GM12878 (cell line): ENCODE results near the gene REG1A. TPM values are rescaled to one million over a fixed set of nuclear protein-coding genes. Genes with fewer than 3 reads are reported as not detected.

Experiments
- ATAC-seq: fragments of 200-7000 bp; cut with Tn5 transposase; 3 replicates; pipeline ENCODE4 v1.9.1; 2020; ENCODE audit warnings: mild to moderate bottlenecking, moderate library complexity
- BruUV-seq: library from RNA; stranded (reverse); fragments of 400-500 nt; replicated peaks from 2 replicates; lab custom pipeline; 2021; lab: Mats Ljungman, UMichigan
- CTCF ChIA-PET: fragments of 300-600 bp; sonication (Branson Sonifier 250); formaldehyde crosslinking; extraction: SDS; loops from one replicate; lab custom pipeline; 2021; ENCODE audit warnings: inconsistent platforms; lab: Yijun Ruan, JAX
- POLR2A ChIA-PET: fragments of 350-600 bp; formaldehyde crosslinking; extraction: SDS; loops from one replicate; lab custom pipeline; 2021; ENCODE audit warnings: inconsistent platforms; lab: Charles Lee
- RAD21 ChIA-PET: fragments of 300-600 bp; sonication (Branson Sonifier 250); formaldehyde crosslinking; loops from one replicate; lab custom pipeline; 2023; ENCODE audit warnings: antibody characterized with exemption; ENCODE audit not compliant: unreplicated experiment; lab: Charles Lee
- SMC1A ChIA-PET: fragments of 300-600 bp; sonication (Branson Sonifier 250); formaldehyde crosslinking; loops from one replicate; lab custom pipeline; 2023; ENCODE audit not compliant: unreplicated experiment, uncharacterized antibody; lab: Charles Lee
- DNase-seq: peaks from one replicate; pipeline ENCODE4 v3.0.0-alpha.2; 2011; ENCODE audit warnings: low read depth, low spot score
- FAIRE-seq: peaks from 3 replicates; lab custom pipeline; 2011; peaks lifted over from hg19 to GRCh38; lab: Jason Lieb, UNC
- H2AFZ ChIP-seq: 2 replicates; pipeline ENCODE4 v1.6.0; 2011; ENCODE audit warnings: low read depth, low read length, control low read depth; ENCODE audit not compliant: control insufficient read depth
- H3K27ac ChIP-seq: 2 replicates; pipeline ENCODE4 v1.5.1; 2011; ENCODE audit warnings: control low read depth; ENCODE audit not compliant: control insufficient read depth, insufficient read depth
- H3K27me3 ChIP-seq, 2 experiments: replicated peaks in 1 of 2; 2 replicates each; pipeline versions ENCODE4 v1.6.0 to v1.6.1; 2011; ENCODE audit warnings: low read length in 1 of 2; ENCODE audit not compliant: control insufficient read depth in 2 of 2, insufficient read depth in 2 of 2
- H3K36me3 ChIP-seq, 2 experiments: 2 replicates each; pipeline ENCODE4 v1.5.1; 2011; ENCODE audit warnings: low read length in 1 of 2; ENCODE audit not compliant: control insufficient read depth in 2 of 2, insufficient read depth in 2 of 2
- H3K4me1 ChIP-seq: 2 replicates; pipeline ENCODE4 v1.6.1; 2011; ENCODE audit warnings: mild to moderate bottlenecking, low read length, moderate library complexity, mixed read lengths; ENCODE audit not compliant: control insufficient read depth, insufficient read depth
- H3K4me2 ChIP-seq: 2 replicates; pipeline ENCODE4 v1.6.0; 2011; ENCODE audit warnings: control low read depth; ENCODE audit not compliant: control insufficient read depth, insufficient read depth
- H3K4me3 ChIP-seq: fragments of 200-600 bp; sonication (generic); 2 replicates; pipeline ENCODE4 v1.5.1; 2016
- H3K79me2 ChIP-seq: 2 replicates; pipeline ENCODE4 v1.6.0; 2011; ENCODE audit warnings: low read length; ENCODE audit not compliant: control insufficient read depth, insufficient read depth
- H3K9ac ChIP-seq: 2 replicates; pipeline ENCODE4 v1.8.0; 2011; ENCODE audit warnings: low read length, control low read depth, mixed read lengths; ENCODE audit not compliant: control insufficient read depth, insufficient read depth
- H3K9me3 ChIP-seq: replicated peaks from 3 replicates; pipeline ENCODE4 v1.5.1; 2011; ENCODE audit warnings: mild to moderate bottlenecking, low read length; ENCODE audit not compliant: control insufficient read depth, insufficient read depth
- H4K20me1 ChIP-seq: 2 replicates; pipeline ENCODE4 v1.6.0; 2011; ENCODE audit not compliant: control insufficient read depth, insufficient read depth
- BCL11A ChIP-seq: IDR thresholded peaks from 2 replicates; pipeline ENCODE4 v1.6.1; 2011; ENCODE audit warnings: low read depth, low read length
- CBX5 ChIP-seq: sonication (generic); IDR thresholded peaks from 2 replicates; pipeline ENCODE4 v1.6.1; 2016; ENCODE audit warnings: low read depth, moderate library complexity, mild to moderate bottlenecking, inconsistent platforms
- CHD2 ChIP-seq: IDR thresholded peaks from 2 replicates; pipeline ENCODE4 v1.6.1; 2011; ENCODE audit warnings: low read depth, low read length, improper control_type of control experiment, borderline replicate concordance
- MTA2 ChIP-seq: fragments of 450-650 bp; IDR thresholded peaks from 2 replicates; pipeline ENCODE4 v1.6.1; 2016; ENCODE audit warnings: low read depth, mild to moderate bottlenecking, moderate library complexity
- PML ChIP-seq: IDR thresholded peaks from 2 replicates; pipeline ENCODE4 v1.6.1; 2012; ENCODE audit warnings: low read length, inconsistent platforms
- SPI1 ChIP-seq: IDR thresholded peaks from 2 replicates; pipeline ENCODE4 v1.6.1; 2011; ENCODE audit warnings: low read depth, mild to moderate bottlenecking, low read length, moderate library complexity, borderline replicate concordance; ENCODE audit not compliant: insufficient read depth
- WGBS: methylation state at CpG from one replicate; pipeline ENCODE4 v1.1.6; 2016; ENCODE audit warnings: low lambda C conversion rate; ENCODE audit not compliant: insufficient replicate concordance, insufficient coverage; ENCODE audit errors: missing lambda C conversion rate; 5-methylcytosine and 5-hydroxymethylcytosine counted together
- in situ Hi-C: fragments of 300-500 bp; cut with MboI; formaldehyde crosslinking; loops from 9 replicates; pipeline ENCODE4 v1.14.3; 2018; ENCODE audit warnings: mixed read lengths
- intact Hi-C: fragments of 100-400 bp; cut with micrococcal nuclease; formaldehyde crosslinking; loops from one replicate; pipeline ENCODE4 v1.14.2; 2022; ENCODE audit not compliant: unreplicated experiment
- polyA plus RNA-seq, 11 experiments: library from polyadenylated mRNA; depleted of rRNA in 4 of 11; unstranded in 6 of 11; stranded (reverse) in 5 of 11; fragments of >200 nt; fragmentation: Nextera tagmentation in 4 of 11; fragmentation: Illumina TruSeq in 1 of 11; extraction: Ambion mirVana in 4 of 11; extraction: Trizol in 1 of 11; gene quantifications; 1 replicate in 1 of 11; 2 replicates in 10 of 11; pipeline versions ENCODE4 v1.2.1 to v1.2.3, GENCODE V29; 2011 to 2016; ENCODE audit warnings: inconsistent platforms in 2 of 11, missing spikeins in 2 of 11, low read depth in 1 of 11
- total RNA-seq, 4 experiments: library from RNA; depleted of rRNA in 3 of 4; stranded (reverse); fragments of >200 nt in 3 of 4; fragmentation: Illumina TruSeq in 1 of 4; extraction: Trizol in 1 of 4; gene quantifications; 2 replicates each; pipeline versions ENCODE4 v1.2.1 to v1.2.3, GENCODE V29; 2013 to 2021
- TF ChIP-seq, protein P1 (sequence below): fragments of 450-650 bp; IDR thresholded peaks from 2 replicates; pipeline ENCODE4 v1.6.1; 2017; ENCODE audit warnings: borderline replicate concordance
- TF ChIP-seq, protein P2 (sequence below), 3 experiments: IDR thresholded peaks in 2 of 3; conservative IDR thresholded peaks in 1 of 3; 2 replicates each; pipeline ENCODE4 v1.5.1; 2011; ENCODE audit warnings: low read depth in 3 of 3, low read length in 3 of 3, mild to moderate bottlenecking in 3 of 3, control low read depth in 2 of 3, moderate library complexity in 2 of 3, inconsistent platforms in 1 of 3, mixed read lengths in 1 of 3; ENCODE audit not compliant: control insufficient read depth in 2 of 3, insufficient read depth in 1 of 3; ENCODE audit errors: extremely low read depth in 1 of 3
- TF ChIP-seq, protein P3 (sequence below): fragments of 150-350 bp; IDR thresholded peaks from 2 replicates; pipeline ENCODE4 v1.6.1; 2016; ENCODE audit warnings: low read depth, low read length
- TF ChIP-seq, protein P4 (sequence below): fragments of 150-350 bp; IDR thresholded peaks from 2 replicates; pipeline ENCODE4 v1.6.1; 2014; ENCODE audit warnings: mild to moderate bottlenecking, low read depth, low read length
- TF ChIP-seq, protein P5 (sequence below): fragments of 450-650 bp; IDR thresholded peaks from 2 replicates; pipeline ENCODE4 v1.6.1; 2017; ENCODE audit warnings: low read depth, mild to moderate bottlenecking, moderate library complexity

The REG1A gene
- total and polyA plus RNA-seq, 10 of the 15 experiments (the other 5 are each of a cell fraction or from before 2014, with no cell fraction given), result 4.5 TPM; not detected in 9

DNA sequence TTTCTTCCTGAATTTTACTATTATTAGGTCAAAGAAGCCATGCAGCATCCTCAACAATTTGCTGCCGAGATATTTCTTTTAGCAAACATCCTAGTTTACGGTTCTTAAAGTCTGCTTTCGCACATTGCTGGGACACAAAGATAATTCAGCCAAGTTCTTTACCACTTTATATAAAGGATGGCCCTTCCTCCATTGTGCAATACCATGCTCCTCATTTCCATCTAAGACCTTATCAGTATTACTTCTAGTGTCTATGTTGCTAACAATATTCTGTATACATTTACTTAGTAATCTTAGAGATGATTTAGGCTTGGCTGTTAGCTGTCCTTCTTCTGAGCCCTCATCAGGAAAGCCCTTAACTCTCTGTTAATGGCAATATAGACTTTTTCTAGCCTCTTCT, 8.0 kb upstream of the REG1A start (continued):
- TF ChIP-seq, protein P1, sequence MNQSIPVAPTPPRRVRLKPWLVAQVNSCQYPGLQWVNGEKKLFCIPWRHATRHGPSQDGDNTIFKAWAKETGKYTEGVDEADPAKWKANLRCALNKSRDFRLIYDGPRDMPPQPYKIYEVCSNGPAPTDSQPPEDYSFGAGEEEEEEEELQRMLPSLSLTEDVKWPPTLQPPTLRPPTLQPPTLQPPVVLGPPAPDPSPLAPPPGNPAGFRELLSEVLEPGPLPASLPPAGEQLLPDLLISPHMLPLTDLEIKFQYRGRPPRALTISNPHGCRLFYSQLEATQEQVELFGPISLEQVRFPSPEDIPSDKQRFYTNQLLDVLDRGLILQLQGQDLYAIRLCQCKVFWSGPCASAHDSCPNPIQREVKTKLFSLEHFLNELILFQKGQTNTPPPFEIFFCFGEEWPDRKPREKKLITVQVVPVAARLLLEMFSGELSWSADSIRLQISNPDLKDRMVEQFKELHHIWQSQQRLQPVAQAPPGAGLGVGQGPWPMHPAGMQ, result no peak
- TF ChIP-seq SPI1, result no peak
- TF ChIP-seq MTA2, result no peak
- no peak for TF ChIP-seq PML

DNA sequence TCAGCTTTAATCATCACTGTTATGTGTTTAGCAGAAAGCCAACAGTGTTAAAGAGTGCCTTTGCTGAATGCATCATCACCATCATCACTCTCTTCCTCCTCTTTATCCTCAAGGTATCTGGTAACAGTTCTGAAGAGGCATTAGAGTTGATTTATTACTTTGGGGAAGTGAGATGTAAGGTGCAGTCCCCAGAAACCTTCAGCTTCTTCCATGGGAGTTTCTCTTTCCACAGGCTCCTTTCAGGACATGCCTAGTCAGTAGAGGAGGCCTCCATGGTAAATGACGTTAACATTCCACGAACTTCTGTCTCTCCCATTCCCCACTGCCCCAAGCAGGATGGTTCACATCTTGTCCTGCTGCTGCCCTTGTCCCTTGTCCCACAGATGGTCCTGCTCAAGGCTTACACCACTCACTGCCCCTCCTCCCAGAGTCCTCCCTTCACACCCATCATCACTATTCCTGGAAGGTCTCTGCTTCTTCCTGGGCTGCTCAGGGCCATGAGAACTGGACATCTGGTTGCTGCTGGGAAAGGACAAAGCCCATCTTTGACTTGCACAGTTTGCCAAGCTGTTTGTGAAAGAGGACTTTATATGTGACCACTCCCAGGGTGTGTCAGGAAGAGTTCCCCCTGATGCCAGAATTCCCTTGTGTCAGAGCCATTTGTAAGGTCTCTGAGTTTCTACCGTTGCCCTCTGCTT, 5.3 kb upstream of the REG1A start:
- H3K9ac ChIP-seq, result no peak overlapping the region
- ChIA-PET CTCF (interaction anchor here (1.0 kb wide), 1 partner anchor 73 kb away, joined by 3 read pairs; no protein-coding TSS in a partner anchor), POLR2A (no interaction called here), SMC1A (no interaction called here), RAD21 (no interaction called here)
- H4K20me1 ChIP-seq, result no peaks in the 10 kb centered on the region
- no peak for FAIRE-seq
- H3K4me3 ChIP-seq, result no peak overlapping the region
- H3K27ac ChIP-seq, result no peak overlapping the region
- no peak for ATAC-seq
- H3K27me3 ChIP-seq, result no peaks in the 10 kb centered on the region
- H3K9me3 ChIP-seq, result no peaks in the 10 kb centered on the region
- H3K4me2 ChIP-seq, result no peak overlapping the region
- H3K4me1 ChIP-seq, result no peaks in the 10 kb centered on the region
- DNase-seq, result no peak
- in situ Hi-C loops, result no loop called here
- no TSS peak for BruUV-seq
- H2AFZ ChIP-seq, result no peak overlapping the region
- H3K79me2 ChIP-seq, result no peaks in the 10 kb centered on the region
- intact Hi-C loops, result no loop called here
- no peaks in the 10 kb centered on the region for H3K36me3 ChIP-seq
- 0% methylated on average over 3 of the region's 3 CpGs for WGBS
- TF ChIP-seq, protein P2, sequence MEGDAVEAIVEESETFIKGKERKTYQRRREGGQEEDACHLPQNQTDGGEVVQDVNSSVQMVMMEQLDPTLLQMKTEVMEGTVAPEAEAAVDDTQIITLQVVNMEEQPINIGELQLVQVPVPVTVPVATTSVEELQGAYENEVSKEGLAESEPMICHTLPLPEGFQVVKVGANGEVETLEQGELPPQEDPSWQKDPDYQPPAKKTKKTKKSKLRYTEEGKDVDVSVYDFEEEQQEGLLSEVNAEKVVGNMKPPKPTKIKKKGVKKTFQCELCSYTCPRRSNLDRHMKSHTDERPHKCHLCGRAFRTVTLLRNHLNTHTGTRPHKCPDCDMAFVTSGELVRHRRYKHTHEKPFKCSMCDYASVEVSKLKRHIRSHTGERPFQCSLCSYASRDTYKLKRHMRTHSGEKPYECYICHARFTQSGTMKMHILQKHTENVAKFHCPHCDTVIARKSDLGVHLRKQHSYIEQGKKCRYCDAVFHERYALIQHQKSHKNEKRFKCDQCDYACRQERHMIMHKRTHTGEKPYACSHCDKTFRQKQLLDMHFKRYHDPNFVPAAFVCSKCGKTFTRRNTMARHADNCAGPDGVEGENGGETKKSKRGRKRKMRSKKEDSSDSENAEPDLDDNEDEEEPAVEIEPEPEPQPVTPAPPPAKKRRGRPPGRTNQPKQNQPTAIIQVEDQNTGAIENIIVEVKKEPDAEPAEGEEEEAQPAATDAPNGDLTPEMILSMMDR (IDR thresholded peaks at IDR 0.05 in 2 of 3, conservative IDR thresholded peaks at IDR 0.05 in 1 of 3; ENCODE audit: control insufficient read depth in 2 of 3, extremely low read depth in 1 of 3, insufficient read depth in 1 of 3, low read depth in 3 of 3, low read length in 3 of 3), result no peak
- TF ChIP-seq, protein P3, sequence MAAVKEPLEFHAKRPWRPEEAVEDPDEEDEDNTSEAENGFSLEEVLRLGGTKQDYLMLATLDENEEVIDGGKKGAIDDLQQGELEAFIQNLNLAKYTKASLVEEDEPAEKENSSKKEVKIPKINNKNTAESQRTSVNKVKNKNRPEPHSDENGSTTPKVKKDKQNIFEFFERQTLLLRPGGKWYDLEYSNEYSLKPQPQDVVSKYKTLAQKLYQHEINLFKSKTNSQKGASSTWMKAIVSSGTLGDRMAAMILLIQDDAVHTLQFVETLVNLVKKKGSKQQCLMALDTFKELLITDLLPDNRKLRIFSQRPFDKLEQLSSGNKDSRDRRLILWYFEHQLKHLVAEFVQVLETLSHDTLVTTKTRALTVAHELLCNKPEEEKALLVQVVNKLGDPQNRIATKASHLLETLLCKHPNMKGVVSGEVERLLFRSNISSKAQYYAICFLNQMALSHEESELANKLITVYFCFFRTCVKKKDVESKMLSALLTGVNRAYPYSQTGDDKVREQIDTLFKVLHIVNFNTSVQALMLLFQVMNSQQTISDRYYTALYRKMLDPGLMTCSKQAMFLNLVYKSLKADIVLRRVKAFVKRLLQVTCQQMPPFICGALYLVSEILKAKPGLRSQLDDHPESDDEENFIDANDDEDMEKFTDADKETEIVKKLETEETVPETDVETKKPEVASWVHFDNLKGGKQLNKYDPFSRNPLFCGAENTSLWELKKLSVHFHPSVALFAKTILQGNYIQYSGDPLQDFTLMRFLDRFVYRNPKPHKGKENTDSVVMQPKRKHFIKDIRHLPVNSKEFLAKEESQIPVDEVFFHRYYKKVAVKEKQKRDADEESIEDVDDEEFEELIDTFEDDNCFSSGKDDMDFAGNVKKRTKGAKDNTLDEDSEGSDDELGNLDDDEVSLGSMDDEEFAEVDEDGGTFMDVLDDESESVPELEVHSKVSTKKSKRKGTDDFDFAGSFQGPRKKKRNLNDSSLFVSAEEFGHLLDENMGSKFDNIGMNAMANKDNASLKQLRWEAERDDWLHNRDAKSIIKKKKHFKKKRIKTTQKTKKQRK, result no peak
- no peak for TF ChIP-seq BCL11A
- no peak for TF ChIP-seq CHD2
- TF ChIP-seq, protein P4, sequence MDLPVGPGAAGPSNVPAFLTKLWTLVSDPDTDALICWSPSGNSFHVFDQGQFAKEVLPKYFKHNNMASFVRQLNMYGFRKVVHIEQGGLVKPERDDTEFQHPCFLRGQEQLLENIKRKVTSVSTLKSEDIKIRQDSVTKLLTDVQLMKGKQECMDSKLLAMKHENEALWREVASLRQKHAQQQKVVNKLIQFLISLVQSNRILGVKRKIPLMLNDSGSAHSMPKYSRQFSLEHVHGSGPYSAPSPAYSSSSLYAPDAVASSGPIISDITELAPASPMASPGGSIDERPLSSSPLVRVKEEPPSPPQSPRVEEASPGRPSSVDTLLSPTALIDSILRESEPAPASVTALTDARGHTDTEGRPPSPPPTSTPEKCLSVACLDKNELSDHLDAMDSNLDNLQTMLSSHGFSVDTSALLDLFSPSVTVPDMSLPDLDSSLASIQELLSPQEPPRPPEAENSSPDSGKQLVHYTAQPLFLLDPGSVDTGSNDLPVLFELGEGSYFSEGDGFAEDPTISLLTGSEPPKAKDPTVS, result no peak
- no peak for TF ChIP-seq CBX5
- TF ChIP-seq, protein P5, sequence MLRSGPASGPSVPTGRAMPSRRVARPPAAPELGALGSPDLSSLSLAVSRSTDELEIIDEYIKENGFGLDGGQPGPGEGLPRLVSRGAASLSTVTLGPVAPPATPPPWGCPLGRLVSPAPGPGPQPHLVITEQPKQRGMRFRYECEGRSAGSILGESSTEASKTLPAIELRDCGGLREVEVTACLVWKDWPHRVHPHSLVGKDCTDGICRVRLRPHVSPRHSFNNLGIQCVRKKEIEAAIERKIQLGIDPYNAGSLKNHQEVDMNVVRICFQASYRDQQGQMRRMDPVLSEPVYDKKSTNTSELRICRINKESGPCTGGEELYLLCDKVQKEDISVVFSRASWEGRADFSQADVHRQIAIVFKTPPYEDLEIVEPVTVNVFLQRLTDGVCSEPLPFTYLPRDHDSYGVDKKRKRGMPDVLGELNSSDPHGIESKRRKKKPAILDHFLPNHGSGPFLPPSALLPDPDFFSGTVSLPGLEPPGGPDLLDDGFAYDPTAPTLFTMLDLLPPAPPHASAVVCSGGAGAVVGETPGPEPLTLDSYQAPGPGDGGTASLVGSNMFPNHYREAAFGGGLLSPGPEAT, result no peak
